K562 (cell line): Measurements from ENCODE around the gene CNPY4. TPM values are rescaled to one million over a fixed set of nuclear protein-coding genes. Genes with fewer than 3 reads are reported as not detected.

Experiments
- CBX2 ChIP-seq: fragments of 200-600 bp; sonication (generic); IDR thresholded peaks from one replicate; pipeline ENCODE4 v1.6.1; 2012; ENCODE audit warnings: mild to moderate bottlenecking, low read length, inconsistent platforms; ENCODE audit not compliant: insufficient read depth, poor library complexity, severe bottlenecking
- HLTF ChIP-seq: fragments of 450-650 bp; IDR thresholded peaks from 2 replicates; pipeline ENCODE4 v1.6.1; 2016
- KAT7 ChIP-seq: sonication (generic); formaldehyde crosslinking; IDR thresholded peaks from 2 replicates; pipeline ENCODE4 v1.8.0; 2022; ENCODE audit warnings: missing genetic modification reagents, mild to moderate bottlenecking, borderline replicate concordance
- LCOR ChIP-seq: sonication (generic); formaldehyde crosslinking; IDR thresholded peaks from 2 replicates; pipeline ENCODE4 v1.8.0; 2022; ENCODE audit warnings: mild to moderate bottlenecking, missing genetic modification reagents
- NELFE ChIP-seq: IDR thresholded peaks from 2 replicates; pipeline ENCODE4 v1.6.1; 2011; ENCODE audit warnings: mild to moderate bottlenecking; ENCODE audit not compliant: insufficient read depth, insufficient read length
- RAD21 ChIP-seq, 2 experiments: fragments of 250-450 bp in 1 of 2; fragments of 450-650 bp in 1 of 2; sonication (Bioruptor Pico) in 1 of 2; formaldehyde crosslinking in 1 of 2; IDR thresholded peaks in 1 of 2; conservative IDR thresholded peaks in 1 of 2; 2 replicates each; pipeline versions ENCODE4 v1.4.0 to v1.8.0; 2020 to 2022; ENCODE audit warnings: mild to moderate bottlenecking in 2 of 2, moderate library complexity in 1 of 2
- RCOR1 ChIP-seq, 2 experiments: IDR thresholded peaks; 2 replicates each; pipeline ENCODE4 v1.6.1; 2012; ENCODE audit warnings: low read depth in 2 of 2, low read length in 2 of 2, borderline replicate concordance in 1 of 2, improper control_type of control experiment in 1 of 2
- ZNF79 ChIP-seq: fragments of 250-450 bp; sonication (Bioruptor Pico); IDR thresholded peaks from 2 replicates; pipeline ENCODE4 v1.4.0; 2020; ENCODE audit warnings: low read depth, mild to moderate bottlenecking, moderate library complexity
- polyA plus RNA-seq, 8 experiments: library from polyadenylated mRNA; depleted of rRNA in 4 of 8; stranded (reverse) in 5 of 8; unstranded in 3 of 8; fragments of >200 nt; fragmentation: Nextera tagmentation in 2 of 8; fragmentation: Illumina TruSeq in 1 of 8; extraction: Ambion mirVana in 2 of 8; extraction: Trizol in 1 of 8; gene quantifications; 2 replicates each; pipeline versions ENCODE4 v1.2.1 to v1.2.3, GENCODE V29; 2011 to 2014; ENCODE audit warnings: inconsistent platforms in 1 of 8, missing spikeins in 1 of 8
- total RNA-seq, 7 experiments: library from RNA; depleted of rRNA in 6 of 7; stranded (reverse); fragments of >200 nt in 6 of 7; fragmentation: Illumina TruSeq in 2 of 7; extraction: Trizol in 2 of 7; gene quantifications; 2 replicates each; pipeline versions ENCODE4 v1.2.1 to v1.2.3, GENCODE V29; 2011 to 2021; ENCODE audit warnings: low replicate concordance in 1 of 7
- TF ChIP-seq, protein P1 (sequence below): sonication (generic); formaldehyde crosslinking; IDR thresholded peaks from 2 replicates; pipeline ENCODE4 v1.8.0; 2022; ENCODE audit warnings: mild to moderate bottlenecking, missing genetic modification reagents
- TF ChIP-seq, protein P2 (sequence below): fragments of 200-800 bp; sonication (Bioruptor generic); IDR thresholded peaks from 2 replicates; pipeline ENCODE4 v1.6.1; 2016; ENCODE audit warnings: missing genetic modification characterization, missing compliant biosample characterization

Gene CNPY4
- total and polyA plus RNA-seq, 9 of the 15 experiments (the other 6 are each of a cell fraction or from before 2014, with no cell fraction given) = 1.9 to 11.2 (median 7.0) TPM

DNA sequence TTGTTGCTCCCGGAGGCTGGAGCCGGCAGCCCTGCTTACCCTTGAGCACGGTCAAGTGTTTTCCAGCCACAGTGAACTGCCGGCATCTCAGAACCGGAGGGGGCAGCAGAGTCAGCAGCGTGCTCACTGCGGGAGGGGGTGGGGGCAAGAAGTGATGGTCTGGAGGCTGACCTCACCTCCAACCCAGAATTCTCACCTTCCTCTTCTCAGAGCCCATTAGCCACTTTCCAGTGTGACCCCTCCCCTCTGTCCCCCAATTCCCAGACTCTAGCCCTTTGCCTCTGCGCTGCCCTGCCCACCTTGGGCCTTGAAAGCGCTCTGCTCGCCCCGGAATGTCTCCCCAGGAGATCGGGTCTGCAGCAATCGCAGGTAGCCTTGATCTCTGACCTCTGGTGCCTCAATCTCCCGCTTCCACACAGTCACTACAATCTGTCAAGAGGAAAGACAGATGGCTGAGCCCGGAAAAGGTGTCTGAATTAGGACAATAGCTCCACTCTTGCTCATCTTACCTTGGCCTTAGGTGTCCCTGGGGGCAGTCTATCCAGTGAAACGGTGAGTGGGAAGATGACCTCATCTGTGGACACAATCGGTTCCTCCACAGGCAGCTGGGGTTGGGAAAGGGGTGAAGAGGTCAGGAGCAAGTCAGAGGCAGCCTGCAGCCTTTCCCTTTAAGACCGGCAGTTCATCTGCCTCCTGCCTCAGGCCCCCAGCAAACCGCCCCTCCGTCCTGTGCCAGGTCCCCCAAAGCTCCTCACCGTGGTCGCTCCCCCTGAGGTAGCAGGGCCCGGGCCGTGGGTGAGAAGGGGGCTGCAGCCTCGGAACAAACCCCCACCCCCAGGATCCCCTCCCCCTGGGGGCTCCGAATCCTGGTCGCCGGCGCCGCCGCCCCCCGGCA is 38.1 kb downstream of the CNPY4 start (continued):
- TF ChIP-seq CBX2 (no peak), KAT7 (CRISPR knock-in tag) (no peak), HLTF (no peak), LCOR (CRISPR knock-in tag) (no peak), RAD21 (CRISPR knock-in tag; conservative IDR thresholded peaks at IDR 0.05 in 1 of 2, IDR thresholded peaks at IDR 0.05 in 1 of 2) (peak; percentile 8 to 40; a peak in 2 of 4 replicates), NELFE (no peak), RCOR1 (IDR thresholded peaks at IDR 0.05; ENCODE audit: borderline replicate concordance in 1 of 2, low read depth in 2 of 2, low read length in 2 of 2) (peak in 1 of 2 experiments; percentile 57; a peak in 2 of 4 replicates), ZNF79 (CRISPR knock-in tag) (no peak)
- TF ChIP-seq, protein P1, sequence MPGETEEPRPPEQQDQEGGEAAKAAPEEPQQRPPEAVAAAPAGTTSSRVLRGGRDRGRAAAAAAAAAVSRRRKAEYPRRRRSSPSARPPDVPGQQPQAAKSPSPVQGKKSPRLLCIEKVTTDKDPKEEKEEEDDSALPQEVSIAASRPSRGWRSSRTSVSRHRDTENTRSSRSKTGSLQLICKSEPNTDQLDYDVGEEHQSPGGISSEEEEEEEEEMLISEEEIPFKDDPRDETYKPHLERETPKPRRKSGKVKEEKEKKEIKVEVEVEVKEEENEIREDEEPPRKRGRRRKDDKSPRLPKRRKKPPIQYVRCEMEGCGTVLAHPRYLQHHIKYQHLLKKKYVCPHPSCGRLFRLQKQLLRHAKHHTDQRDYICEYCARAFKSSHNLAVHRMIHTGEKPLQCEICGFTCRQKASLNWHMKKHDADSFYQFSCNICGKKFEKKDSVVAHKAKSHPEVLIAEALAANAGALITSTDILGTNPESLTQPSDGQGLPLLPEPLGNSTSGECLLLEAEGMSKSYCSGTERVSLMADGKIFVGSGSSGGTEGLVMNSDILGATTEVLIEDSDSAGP (CRISPR knock-in tag) = peak; percentile 88
- TF ChIP-seq, protein P2, sequence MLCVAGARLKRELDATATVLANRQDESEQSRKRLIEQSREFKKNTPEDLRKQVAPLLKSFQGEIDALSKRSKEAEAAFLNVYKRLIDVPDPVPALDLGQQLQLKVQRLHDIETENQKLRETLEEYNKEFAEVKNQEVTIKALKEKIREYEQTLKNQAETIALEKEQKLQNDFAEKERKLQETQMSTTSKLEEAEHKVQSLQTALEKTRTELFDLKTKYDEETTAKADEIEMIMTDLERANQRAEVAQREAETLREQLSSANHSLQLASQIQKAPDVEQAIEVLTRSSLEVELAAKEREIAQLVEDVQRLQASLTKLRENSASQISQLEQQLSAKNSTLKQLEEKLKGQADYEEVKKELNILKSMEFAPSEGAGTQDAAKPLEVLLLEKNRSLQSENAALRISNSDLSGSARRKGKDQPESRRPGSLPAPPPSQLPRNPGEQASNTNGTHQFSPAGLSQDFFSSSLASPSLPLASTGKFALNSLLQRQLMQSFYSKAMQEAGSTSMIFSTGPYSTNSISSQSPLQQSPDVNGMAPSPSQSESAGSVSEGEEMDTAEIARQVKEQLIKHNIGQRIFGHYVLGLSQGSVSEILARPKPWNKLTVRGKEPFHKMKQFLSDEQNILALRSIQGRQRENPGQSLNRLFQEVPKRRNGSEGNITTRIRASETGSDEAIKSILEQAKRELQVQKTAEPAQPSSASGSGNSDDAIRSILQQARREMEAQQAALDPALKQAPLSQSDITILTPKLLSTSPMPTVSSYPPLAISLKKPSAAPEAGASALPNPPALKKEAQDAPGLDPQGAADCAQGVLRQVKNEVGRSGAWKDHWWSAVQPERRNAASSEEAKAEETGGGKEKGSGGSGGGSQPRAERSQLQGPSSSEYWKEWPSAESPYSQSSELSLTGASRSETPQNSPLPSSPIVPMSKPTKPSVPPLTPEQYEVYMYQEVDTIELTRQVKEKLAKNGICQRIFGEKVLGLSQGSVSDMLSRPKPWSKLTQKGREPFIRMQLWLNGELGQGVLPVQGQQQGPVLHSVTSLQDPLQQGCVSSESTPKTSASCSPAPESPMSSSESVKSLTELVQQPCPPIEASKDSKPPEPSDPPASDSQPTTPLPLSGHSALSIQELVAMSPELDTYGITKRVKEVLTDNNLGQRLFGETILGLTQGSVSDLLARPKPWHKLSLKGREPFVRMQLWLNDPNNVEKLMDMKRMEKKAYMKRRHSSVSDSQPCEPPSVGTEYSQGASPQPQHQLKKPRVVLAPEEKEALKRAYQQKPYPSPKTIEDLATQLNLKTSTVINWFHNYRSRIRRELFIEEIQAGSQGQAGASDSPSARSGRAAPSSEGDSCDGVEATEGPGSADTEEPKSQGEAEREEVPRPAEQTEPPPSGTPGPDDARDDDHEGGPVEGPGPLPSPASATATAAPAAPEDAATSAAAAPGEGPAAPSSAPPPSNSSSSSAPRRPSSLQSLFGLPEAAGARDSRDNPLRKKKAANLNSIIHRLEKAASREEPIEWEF (CRISPR knock-in tag) = no peak
